Breast epithelium (tissue), 4 donors: ENCODE results near the gene MCRIP1. TPM values are rescaled to one million over a fixed set of nuclear protein-coding genes. Genes with fewer than 3 reads are reported as not detected.

Source experiments
- DNase-seq, 2 donors: peaks; one replicate each; pipeline ENCODE4 v3.0.0-alpha.2; 2019; ENCODE audit warnings: low spot score in 2 of 2
- H3K27ac ChIP-seq, 2 donors: fragments of 200-600 bp; sonication (generic) in 1 of 2; one replicate each; pipeline ENCODE4 v1.5.1; 2016 to 2019; ENCODE audit warnings: mild to moderate bottlenecking in 1 of 2
- H3K27me3 ChIP-seq, 2 donors: fragments of 200-600 bp; sonication (generic) in 1 of 2; one replicate each; pipeline versions ENCODE4 v1.5.1 to v1.6.0; 2017 to 2019; ENCODE audit warnings: control low read depth in 1 of 2, mild to moderate bottlenecking in 1 of 2
- H3K36me3 ChIP-seq: fragments of 200-600 bp; one replicate; pipeline ENCODE4 v1.5.1; 2019
- H3K4me1 ChIP-seq, 2 donors: fragments of 200-600 bp; sonication (generic); one replicate each; pipeline ENCODE4 v1.5.1; 2016 to 2019; ENCODE audit warnings: control low read depth in 1 of 2
- H3K4me3 ChIP-seq, 3 donors: fragments of 200-600 bp; sonication (generic); 1 replicate in 2 of 3; 2 replicates in 1 of 3; pipeline ENCODE4 v1.5.1; 2016 to 2019; ENCODE audit warnings: mild to moderate bottlenecking in 3 of 3, moderate library complexity in 2 of 3
- H3K9me3 ChIP-seq, 2 donors: fragments of 200-600 bp; sonication (generic) in 1 of 2; one replicate each; pipeline ENCODE4 v1.5.1; 2016 to 2019; ENCODE audit warnings: control low read depth in 1 of 2
- POLR2A ChIP-seq: fragments of 450-650 bp; IDR thresholded peaks from one replicate; pipeline ENCODE4 v1.6.1; 2016; ENCODE audit warnings: antibody characterized with exemption, mild to moderate bottlenecking, moderate library complexity
- POLR2AphosphoS5 ChIP-seq, 3 donors: sonication (generic); formaldehyde crosslinking; IDR thresholded peaks; one replicate each; pipeline ENCODE4 v1.6.1; 2017; ENCODE audit warnings: antibody characterized with exemption in 3 of 3
- intact Hi-C: fragments of 100-400 bp; cut with DNase I; formaldehyde crosslinking; loops from one replicate; pipeline ENCODE4 v1.15.1; 2023; ENCODE audit warnings: low total_unique reads
- total RNA-seq, 3 donors: library from RNA; depleted of rRNA; stranded (reverse); fragments of >200 nt; gene quantifications; one replicate each; pipeline ENCODE4 v1.1.0, GENCODE V29; 2016
- TF ChIP-seq, protein P1 (sequence below), 3 donors: fragments of 450-650 bp; IDR thresholded peaks; one replicate each; pipeline ENCODE4 v1.5.1; 2016 to 2017; ENCODE audit warnings: antibody characterized with exemption in 3 of 3, mild to moderate bottlenecking in 3 of 3, moderate library complexity in 3 of 3

Gene MCRIP1
- total RNA-seq, 3 donors from 2014 or later, result 51.2 to 81.0 (median 67.5) TPM

DNA sequence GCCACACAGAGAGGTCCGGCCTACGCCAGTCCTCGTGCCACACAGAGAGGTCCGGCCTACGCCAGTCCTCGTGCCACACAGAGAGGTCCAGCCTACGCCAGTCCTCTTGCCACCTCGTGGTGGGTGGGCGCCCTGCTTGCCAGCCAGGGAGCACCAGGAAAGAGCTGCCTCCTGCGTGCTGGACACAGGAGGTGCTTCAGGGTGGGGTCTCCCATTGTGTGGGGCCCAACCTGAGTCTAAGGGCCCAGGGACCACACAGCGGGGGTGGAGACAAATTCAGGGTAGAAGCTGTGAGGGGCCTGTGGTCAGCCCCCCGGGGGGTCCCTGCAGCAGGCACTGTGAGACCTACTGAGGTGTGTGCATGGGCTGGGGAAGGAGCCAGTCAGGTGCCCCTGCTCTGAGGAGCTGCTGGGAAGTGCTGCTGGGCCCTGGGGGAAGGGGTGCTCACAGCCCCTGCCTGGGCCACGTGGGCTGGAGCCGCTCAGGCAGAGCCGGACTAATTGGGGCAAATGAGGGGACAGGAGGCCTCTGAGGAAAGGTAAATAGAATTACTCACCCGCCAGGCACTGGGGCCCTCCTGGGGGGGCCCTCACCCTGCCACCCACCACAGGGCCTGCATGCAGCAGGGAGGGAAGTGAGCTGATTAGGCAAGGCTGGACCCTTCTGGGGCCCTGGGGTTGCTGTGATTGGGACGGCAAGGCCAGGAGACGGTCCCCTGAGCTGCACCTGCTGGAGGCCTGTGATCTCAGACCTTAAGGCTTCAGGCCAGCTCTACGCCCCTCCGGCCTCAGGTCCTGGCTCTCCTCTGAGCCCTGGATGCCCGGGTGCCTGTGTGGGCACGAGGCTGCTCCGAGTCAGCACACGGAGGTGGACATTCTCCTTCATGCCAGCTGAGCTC, 18.1 kb downstream of the MCRIP1 start:
- no peak for DNase-seq
- Histone ChIP-seq H3K36me3 (no peaks in the 10 kb centered on the region), H3K4me3 (no peak overlapping the region), H3K27me3 (peaks cover 0 to 27% of the 10 kb centered on the region in 2 donors), H3K9me3 (no peaks in the 10 kb centered on the region), H3K4me1 (no peaks in the 10 kb centered on the region), H3K27ac (no peak overlapping the region)
- intact Hi-C loops, result no loop called here
- TF ChIP-seq POLR2A (no peak), POLR2AphosphoS5 (IDR thresholded peaks at IDR 0.05) (no peak)
- TF ChIP-seq, protein P1, sequence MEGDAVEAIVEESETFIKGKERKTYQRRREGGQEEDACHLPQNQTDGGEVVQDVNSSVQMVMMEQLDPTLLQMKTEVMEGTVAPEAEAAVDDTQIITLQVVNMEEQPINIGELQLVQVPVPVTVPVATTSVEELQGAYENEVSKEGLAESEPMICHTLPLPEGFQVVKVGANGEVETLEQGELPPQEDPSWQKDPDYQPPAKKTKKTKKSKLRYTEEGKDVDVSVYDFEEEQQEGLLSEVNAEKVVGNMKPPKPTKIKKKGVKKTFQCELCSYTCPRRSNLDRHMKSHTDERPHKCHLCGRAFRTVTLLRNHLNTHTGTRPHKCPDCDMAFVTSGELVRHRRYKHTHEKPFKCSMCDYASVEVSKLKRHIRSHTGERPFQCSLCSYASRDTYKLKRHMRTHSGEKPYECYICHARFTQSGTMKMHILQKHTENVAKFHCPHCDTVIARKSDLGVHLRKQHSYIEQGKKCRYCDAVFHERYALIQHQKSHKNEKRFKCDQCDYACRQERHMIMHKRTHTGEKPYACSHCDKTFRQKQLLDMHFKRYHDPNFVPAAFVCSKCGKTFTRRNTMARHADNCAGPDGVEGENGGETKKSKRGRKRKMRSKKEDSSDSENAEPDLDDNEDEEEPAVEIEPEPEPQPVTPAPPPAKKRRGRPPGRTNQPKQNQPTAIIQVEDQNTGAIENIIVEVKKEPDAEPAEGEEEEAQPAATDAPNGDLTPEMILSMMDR (IDR thresholded peaks at IDR 0.05), result no peak

DNA sequence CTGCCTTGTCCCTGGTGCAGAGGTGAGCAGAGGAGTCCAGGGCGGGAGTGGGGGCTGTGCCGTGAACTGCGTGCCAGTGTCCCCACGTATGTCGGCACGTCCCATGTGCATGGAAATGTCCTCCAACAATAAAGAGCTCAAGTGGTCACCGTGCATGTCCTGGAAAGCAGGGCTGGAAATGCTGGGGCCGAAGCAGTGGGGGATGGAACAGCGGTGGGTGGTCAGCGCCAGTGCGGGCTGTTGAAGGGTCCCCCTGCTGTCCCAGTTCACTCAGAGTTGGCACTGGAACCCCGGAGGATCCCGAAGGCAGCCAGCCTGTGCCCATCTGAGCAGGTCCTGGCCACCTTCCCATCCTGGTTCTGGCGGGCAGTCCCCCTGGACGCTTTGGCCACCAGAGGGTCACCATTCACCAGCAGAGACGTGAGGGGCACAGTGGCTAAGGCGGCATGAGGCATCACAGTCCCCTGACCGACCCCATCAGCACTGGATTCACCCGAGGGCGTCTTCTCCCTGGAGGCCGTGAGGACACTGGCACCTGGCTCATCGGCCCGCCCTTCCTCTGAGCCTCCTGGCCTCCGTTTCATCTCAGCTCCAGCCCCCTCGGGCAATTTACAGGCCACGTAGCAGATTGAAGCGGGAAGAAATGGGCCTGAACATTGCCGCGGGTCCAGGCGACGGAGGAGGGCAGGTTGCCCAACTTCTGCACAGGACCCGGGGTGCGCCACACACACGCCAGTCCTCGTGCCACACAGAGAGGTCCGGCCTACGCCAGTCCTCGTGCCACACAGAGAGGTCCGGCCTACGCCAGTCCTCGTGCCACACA, 19.0 kb downstream of the MCRIP1 start:
- H3K9me3 ChIP-seq, result no peaks in the 10 kb centered on the region
- H3K4me1 ChIP-seq, result no peaks in the 10 kb centered on the region
- H3K36me3 ChIP-seq, result no peaks in the 10 kb centered on the region
- no peak overlapping the region for H3K27ac ChIP-seq
- intact Hi-C loops, result no loop called here
- no peak for TF ChIP-seq POLR2AphosphoS5 (IDR thresholded peaks at IDR 0.05)
- no peak for TF ChIP-seq POLR2A
- TF ChIP-seq, protein P1 (IDR thresholded peaks at IDR 0.05), result no peak
- no peak overlapping the region for H3K4me3 ChIP-seq
- no peak for DNase-seq
- H3K27me3 ChIP-seq, result peaks cover 0 to 36% of the 10 kb centered on the region in 2 donors

DNA sequence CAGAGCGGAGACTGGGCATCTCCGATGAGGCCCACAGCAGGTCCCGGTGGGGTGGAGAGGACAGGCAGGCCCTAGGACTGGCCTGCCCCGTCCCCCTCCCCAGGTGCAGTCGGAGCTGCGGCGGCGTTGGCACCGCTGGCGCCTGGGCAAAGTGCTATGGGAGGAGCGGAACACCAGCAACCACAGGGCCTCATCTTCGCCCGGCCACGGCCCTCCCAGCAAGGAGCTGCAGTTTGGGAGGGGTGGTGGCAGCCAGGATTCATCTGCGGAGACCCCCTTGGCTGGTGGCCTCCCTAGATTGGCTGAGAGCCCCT, 19.8 kb downstream of the MCRIP1 start:
- H3K27me3 ChIP-seq, result peaks cover 0 to 36% of the 10 kb centered on the region in 2 donors
- H3K9me3 ChIP-seq, result no peaks in the 10 kb centered on the region
- no peaks in the 10 kb centered on the region for H3K4me1 ChIP-seq
- no peaks in the 10 kb centered on the region for H3K36me3 ChIP-seq
- H3K27ac ChIP-seq, result no peak overlapping the region
- H3K4me3 ChIP-seq, result no peak overlapping the region
- no peak for DNase-seq
- intact Hi-C loops, result no loop called here
- TF ChIP-seq POLR2AphosphoS5 (IDR thresholded peaks at IDR 0.05), result no peak
- TF ChIP-seq, protein P1 (IDR thresholded peaks at IDR 0.05), result no peak
- no peak for TF ChIP-seq POLR2A

DNA sequence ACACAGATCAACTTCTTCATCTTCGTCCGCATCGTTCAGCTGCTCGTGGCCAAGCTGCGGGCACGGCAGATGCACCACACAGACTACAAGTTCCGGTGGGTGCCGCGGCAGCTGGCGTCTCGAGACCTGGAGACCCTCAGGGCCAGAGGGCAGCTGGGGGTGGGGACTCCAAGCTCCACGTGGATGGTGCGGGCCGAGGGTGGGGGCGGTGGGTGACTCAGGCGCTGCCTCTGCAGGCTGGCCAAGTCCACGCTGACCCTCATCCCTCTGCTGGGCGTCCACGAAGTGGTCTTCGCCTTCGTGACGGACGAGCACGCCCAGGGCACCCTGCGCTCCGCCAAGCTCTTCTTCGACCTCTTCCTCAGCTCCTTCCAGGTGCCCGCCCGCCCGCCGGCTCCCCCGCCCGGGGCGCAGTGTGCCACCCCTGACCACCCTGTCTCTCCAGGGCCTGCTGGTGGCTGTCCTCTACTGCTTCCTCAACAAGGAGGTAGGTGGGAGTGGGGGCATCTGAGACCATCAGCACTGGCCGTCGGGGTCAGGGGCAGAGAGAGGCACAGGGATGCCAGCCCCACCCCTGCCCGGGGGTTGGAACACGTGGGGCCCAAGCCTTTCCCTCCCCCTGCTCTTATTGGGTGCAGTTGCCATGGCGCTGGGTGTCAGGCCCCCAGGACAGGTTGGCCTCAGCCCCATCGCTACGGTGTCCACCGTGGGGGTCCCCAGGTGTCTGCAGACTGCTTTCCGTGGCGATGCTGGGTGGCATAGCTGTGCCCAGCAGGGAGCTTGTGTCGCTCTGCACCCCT, 20.3 kb downstream of the MCRIP1 start:
- TF ChIP-seq POLR2AphosphoS5 (IDR thresholded peaks at IDR 0.05) (no peak), POLR2A (no peak)
- TF ChIP-seq, protein P1 (IDR thresholded peaks at IDR 0.05), result no peak
- no peaks in the 10 kb centered on the region for H3K9me3 ChIP-seq
- H3K27me3 ChIP-seq, result peaks cover 0 to 40% of the 10 kb centered on the region in 2 donors
- H3K27ac ChIP-seq, result no peak overlapping the region
- H3K4me1 ChIP-seq, result no peaks in the 10 kb centered on the region
- intact Hi-C loops, result no loop called here
- H3K4me3 ChIP-seq, result no peak overlapping the region
- DNase-seq, result no peak
- H3K36me3 ChIP-seq, result no peaks in the 10 kb centered on the region
